Stimulated activated CD8-positive, alpha-beta memory T cell treated with anti-CD3 and anti-CD28 coated beads, Interleukin-4, amount 100 ng/mL, for 4 hours (primary cell): ENCODE measurements around the gene ACP4.
"Not testable (repeated sequence)": the region's sequence is repeated elsewhere in the genome, so short reads cannot be mapped to it uniquely, and the experiment has no call there.

ENCODE experiments used
- DNase-seq, 2 donors: peaks; one replicate each; pipeline ENCODE4 v3.0.0-alpha.2; 2020; ENCODE audit warnings: low read depth in 2 of 2, low spot score in 1 of 2

ACP4 gene, protein sequence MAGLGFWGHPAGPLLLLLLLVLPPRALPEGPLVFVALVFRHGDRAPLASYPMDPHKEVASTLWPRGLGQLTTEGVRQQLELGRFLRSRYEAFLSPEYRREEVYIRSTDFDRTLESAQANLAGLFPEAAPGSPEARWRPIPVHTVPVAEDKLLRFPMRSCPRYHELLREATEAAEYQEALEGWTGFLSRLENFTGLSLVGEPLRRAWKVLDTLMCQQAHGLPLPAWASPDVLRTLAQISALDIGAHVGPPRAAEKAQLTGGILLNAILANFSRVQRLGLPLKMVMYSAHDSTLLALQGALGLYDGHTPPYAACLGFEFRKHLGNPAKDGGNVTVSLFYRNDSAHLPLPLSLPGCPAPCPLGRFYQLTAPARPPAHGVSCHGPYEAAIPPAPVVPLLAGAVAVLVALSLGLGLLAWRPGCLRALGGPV

DNA sequence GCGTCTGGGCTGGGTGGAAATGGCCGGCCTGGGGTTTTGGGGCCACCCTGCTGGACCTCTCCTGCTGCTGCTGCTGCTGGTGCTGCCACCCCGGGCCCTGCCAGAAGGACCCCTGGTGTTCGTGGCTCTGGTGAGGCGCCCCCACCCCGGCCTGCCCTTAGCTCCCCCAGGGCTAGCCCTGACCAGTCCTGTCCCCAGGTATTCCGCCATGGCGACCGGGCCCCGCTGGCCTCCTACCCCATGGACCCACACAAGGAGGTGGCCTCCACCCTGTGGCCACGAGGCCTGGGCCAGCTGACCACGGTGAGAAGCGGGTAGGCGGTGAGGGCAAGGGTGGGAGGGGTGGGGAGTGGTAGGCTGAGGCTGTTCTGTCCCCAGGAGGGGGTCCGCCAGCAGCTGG, at the start of gene ACP4:
ACP4 (plus strand) TSS at position 20 of the 400 bp plus-strand sequence; CDS start at position 20, 0 bp downstream.
- no peak for DNase-seq

DNA sequence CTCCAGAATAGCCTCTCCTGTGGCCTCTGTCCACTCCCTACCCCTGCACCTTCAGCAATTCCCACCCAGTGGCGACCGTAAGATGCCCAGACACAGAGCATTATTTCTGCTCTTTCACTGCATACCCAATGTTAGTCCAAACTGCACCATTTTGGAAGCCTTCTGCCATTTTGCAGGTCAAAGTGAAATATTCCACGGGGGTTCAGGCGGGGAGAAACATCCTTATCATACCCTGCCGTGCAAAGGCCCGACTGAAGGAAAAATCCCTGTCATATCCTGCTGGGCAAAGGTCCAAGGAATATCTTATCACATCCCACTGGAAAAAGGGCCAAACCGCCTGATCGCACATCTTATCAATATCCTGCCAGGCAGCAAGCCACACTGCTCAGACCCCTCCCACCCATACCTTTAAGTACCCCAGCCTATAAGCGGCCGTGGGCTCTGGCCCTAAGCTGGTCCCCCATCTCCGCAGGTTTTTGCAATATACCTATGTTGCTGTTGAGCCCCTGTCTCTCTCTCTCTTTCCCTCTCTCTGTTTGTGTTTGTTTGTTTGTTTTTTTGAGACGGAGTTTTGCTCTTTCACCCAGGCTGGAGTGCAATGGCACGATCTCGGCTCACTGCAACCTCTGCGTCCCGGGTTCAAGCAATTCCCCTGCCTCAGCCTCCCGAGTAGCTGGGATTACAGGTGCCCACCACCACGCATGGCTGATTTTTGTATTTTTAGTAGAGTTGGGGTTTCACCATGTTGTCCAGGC, 48.9 kb upstream of the ACP4 start:
- no peak for DNase-seq

DNA sequence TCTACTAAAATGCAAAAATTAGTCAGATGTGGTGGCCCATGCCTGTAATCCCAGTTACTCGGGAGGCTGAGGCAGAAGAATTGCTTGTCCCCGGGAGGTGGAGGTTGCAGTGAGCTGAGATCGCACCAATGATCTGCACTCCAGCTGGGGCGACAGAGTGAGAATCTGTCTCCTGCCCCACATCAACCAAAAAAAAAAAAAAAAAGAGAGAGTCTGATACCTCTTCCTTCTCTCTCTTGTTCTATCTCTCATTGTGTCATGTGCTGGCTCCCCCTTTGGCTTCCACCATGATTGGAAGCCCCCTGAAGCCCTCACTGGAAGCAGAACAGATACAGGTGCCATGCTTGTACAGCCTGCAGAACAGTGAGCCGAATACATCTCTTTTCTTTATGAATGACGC, 46.7 kb upstream of the ACP4 start:
- no peak for DNase-seq

DNA sequence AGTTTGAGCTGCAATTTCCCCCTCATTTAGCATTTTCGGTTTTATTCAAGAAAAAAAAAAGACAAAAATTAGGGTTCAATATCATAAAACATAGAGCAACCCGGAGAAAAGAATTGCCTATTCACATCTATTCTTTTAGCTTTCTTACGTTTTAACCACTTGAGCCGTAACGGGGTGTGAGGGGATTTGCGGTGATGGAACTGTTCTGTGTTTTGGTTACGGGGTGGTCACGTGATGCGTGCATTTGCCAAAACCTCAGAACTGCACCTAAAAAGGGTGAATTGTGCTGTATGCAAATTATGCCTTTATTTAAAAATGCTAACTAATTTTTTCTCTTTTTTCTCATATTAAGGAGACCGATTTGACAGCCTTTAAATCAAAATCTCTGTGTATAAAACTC, 45.0 kb upstream of the ACP4 start:
- no peak for DNase-seq

DNA sequence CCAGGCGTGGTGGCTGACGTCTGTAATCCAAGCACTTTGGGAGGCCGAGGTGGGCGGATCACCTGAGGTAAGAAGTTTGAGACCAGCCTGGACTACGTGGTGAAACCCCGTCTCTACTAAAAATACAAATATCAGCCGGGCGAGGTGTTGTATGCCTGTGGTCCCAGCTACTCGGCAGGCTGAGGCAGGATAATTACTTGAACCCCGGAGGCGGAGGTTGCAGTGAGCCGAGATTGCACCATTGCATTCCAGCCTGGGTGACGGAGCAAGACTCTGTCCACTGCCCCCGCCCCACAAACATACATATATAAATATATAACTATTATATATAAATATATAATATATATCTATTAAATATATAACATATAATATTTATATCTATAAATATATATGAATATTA, 43.1 kb upstream of the ACP4 start:
- not testable (repeated sequence) for DNase-seq

DNA sequence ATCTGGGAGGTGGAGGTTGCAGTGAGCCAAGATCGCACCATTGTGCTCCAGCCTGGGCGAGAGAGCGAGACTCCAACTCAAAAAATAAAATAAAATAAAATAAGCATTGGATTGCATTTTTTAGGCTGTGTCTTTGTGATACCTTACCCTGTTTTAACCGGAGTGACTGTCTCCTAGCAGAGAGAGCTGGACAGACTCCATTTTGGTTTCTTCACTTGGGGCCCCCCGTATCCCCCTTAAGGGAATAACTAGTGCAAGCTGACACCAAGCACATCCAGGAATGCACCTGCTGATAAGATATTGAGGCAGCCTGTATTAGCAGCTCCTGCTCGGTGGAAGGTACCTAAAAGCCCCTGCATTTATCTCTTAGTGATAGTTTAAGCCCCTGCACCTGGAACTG, 40.7 kb upstream of the ACP4 start:
- no peak for DNase-seq

DNA sequence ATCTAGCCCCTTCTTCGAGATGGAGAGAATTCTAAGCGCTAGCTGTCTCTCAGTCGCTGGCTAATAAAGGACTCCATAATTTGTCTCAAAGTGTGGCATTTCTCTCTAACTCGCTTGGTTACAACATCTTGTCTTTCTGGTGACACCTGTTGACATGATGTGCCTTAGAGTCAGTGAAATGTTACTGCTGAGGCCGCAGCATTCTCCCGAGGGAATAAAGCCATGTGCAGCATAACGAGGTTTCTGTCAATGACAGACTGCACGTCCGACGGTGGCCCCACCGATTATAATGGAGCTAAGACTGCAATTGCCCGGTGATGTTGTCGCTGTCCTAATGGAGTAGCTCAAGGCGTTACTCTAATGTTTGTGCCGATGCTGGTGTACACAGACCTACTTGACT, 40.2 kb upstream of the ACP4 start:
- no peak for DNase-seq

DNA sequence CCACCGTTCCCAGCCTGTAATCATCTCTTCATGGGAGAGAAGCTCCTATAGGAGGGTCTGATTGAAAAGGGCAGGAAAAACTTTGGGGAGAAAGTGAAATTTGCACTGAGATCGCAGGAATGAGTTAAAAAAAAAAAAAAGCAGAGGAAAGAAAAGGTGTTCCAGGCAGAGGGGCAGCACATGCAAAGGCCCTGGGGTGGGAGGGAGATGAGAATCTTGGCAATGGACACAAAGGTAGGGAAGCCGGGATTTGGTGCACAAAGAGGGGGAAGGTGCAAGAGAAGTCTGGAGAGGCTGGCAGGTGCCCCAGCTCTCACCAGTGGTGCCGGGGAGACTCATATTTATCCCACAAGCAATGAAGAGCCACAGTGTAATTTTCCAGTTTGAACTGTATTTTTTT, 36.3 kb upstream of the ACP4 start:
- DNase-seq: no peak

DNA sequence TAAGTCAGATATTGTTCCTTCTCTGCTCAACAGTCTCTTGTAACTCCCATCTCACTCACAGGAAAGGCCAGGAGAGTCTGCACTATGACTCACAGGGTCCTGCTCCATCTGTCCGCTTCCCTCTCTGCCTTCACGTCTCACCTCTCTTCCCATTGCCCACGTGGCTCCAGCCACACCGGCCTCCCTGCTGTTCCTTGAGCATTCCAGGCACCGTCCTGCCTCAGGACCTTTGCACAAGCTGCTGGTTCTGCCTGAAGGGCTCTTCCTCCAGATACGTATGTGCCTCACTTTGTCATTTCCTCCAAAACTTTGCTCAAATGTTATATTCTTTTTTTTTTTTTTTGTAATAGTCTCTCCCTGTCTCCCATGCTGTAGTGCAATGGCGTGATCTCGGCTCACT, 34.0 kb upstream of the ACP4 start:
- not testable (repeated sequence) for DNase-seq

DNA sequence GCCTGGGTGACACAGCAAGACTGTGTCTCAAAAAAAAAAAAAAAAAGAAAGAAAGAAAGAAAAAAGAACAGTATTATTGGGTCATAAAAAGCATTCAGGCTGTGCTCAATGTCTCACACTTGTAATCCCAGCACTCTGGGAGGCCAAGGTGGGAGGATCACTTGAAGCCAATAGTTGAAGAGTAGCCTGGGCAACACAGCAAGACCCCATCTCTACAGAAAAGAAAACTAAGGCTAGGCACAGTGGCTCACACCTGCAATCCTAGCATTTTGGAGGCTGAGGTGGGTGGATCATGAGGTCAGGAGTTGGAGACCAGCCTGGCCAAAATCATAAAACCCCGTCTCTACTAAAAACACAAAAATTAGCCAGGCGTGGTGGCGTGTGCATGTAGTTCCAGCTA, 32.6 kb upstream of the ACP4 start:
- not testable (repeated sequence) for DNase-seq

DNA sequence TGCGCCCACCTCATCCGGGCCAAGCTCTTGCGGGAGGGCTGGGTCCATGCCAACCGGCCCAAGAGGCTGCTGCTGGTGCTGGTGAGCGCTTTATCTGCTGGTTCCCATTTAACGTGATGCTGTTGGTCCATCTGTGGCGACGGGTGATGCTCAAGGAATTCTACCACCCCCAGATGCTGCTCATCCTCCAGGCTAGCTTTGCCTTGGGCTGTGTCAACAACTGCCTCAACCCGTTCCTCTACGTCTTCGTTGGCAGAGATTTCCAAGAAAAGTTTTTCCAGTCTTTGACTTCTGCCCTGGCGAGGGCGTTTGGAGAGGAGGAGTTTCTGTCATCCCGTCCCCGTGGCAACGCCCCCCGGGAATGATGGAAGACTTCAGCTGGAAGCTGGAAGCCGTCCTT, 31.1 kb upstream of the ACP4 start:
- DNase-seq: not testable (repeated sequence)

DNA sequence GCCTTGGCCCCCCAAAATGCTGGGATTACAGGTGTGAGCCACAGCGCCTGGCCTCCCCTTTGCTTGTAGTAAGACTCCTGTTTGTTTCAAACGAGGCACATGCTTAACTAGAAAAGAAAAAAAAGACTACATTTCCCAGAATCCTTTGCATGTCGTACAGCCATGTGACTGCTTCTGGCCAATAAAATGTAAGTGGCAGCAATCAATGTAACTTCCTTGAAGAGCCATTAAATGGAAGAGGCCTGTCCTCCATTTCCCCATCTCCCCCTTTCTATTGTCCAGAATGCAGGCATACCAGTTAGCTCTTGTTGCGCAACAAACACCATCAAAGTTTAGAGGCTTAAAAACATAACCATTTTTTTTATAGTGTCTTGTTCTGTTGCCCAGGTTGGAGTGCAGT, 30.3 kb upstream of the ACP4 start:
- no peak for DNase-seq

DNA sequence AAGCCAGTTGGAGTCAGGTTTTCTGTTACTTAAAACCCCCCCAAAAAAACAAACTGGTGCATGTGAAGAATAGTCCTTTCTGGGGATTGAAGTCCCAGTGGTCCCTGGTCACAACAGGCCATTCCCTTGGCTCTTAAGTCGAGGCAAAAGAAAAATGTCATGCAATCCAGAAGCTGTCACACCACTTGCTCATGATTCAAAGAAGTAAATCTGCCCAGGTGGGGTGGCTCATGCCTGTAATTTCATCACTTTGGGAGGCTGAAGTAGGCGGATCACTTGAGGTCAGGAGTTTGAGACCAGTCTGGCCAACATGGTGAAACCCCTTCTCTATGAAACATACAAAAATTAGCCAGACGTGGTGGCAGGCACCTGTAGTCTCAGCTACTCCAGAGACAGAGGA, 28.7 kb upstream of the ACP4 start:
- DNase-seq: not testable (repeated sequence)

DNA sequence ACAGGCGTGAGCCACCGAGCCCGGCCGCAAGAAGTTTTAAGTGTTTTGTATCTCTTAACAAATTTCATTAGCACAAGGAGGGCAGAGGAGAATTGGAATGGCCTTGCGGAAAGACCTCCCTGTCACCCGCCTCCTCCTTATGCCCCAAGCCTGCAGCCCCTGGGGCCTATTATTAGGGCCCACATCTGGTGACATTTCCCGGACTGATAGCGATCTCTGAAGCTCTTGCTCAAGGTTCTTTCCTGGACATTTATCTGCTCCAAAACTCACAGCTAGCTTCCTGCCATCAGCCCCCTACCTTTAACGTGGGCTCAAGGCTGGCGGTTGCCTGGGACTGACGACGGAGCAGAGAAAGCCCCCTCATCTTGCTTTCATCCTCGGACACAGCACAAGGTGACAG, 26.7 kb upstream of the ACP4 start:
- not testable (repeated sequence) for DNase-seq

DNA sequence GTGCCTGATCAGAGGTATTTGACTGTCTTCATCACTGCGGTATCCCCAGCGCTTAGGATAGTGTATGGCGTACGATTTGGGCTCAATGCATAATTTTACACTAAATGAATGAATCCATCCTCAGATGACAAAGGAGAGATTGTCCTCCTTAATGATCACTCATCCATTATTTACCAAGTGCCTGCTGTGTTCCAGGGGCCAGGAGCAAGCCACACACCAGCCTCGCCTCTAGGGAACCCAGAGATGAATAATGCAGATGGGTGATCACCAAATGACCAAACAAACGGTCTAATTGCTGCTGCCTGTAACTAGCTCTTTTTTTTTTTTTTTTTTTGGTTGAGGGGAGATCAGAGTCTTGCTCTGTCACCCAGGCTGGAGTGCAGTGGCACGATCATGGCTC, 25.8 kb upstream of the ACP4 start:
- no peak for DNase-seq

DNA sequence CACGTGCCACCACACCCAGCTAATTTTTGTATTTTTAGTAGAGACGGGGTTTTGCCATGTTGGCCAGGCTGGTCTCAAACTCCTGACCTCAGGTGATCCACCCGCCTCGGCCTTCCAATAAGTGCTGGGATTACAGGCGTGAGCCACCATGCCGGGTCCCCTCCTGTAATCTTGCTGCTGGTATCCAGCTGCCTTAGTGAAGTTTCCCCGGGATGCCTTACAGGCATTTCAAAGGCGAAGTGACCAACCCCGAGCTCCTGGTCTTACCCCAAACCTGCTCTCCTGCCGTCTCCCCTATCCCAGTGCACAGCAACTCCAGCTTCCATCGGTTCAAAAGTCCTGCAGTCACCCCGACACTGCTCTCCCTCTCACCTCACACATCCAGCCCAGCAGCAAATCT, 23.5 kb upstream of the ACP4 start:
- DNase-seq: not testable (repeated sequence)

DNA sequence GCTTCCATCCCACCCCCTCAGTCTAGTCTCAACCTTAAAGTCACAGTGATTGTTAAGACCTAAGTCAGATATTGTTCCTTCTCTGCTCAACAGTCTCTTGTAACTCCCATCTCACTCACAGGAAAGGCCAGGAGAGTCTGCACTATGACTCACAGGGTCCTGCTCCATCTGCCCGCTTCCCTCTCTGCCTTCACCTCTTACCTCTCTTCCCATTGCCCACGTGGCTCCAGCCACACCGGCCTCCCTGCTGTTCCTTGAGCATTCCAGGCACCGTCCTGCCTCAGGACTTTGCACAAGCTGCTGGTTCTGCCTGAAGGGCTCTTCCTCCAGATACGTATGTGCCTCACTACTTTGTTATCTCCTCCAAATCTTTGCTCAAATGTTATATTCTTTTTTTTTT, 23.0 kb upstream of the ACP4 start:
- not testable (repeated sequence) for DNase-seq

DNA sequence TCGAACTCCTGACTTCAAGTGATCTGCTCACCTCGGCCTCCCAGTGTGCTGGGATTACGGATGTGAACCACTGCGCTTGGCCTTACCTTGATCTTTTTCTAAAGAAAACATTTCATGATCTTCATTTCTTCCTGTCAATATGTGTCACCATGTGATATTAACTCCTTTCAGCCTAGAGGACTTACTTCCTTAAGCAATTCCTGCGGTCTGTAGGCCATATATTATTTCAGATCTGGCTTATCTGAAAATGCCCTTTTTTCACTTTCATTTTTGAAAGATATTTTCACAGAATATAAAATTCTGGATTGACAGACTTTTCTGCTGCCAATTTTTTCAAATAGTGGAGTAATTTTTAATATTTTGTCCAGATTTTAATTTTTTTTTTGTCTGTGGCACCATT, 21.9 kb upstream of the ACP4 start:
- no peak for DNase-seq

DNA sequence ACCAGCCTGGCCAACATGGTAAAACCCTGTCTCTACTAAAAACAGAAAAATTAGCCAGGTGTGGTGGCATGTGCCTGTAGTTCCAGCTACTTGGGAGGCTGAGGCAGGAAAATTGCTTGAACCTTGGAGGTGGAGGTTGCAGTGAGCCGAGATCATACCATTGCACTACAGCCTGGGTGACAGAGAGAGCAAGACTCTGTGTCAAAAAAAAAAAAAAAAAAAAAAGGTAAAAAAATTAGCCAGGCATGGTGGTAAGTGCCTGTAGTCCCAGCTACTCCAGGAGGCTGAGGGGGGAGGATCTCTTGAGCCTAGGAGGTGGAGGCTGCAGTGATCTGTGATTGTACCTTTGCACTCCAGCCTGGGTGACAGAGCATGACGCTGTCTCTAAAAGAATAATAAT, 20.1 kb upstream of the ACP4 start, which contains the start of gene GPR32:
GPR32 (plus strand) TSS at position 301 of the 400 bp plus-strand sequence. CDS start 137 bp downstream, outside the sequence.
- not testable (repeated sequence) for DNase-seq

DNA sequence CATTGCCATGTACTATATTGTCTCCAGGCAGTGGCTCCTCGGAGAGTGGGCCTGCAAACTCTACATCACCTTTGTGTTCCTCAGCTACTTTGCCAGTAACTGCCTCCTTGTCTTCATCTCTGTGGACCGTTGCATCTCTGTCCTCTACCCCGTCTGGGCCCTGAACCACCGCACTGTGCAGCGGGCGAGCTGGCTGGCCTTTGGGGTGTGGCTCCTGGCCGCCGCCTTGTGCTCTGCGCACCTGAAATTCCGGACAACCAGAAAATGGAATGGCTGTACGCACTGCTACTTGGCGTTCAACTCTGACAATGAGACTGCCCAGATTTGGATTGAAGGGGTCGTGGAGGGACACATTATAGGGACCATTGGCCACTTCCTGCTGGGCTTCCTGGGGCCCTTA, 19.3 kb upstream of the ACP4 start:
- DNase-seq: no peak

DNA sequence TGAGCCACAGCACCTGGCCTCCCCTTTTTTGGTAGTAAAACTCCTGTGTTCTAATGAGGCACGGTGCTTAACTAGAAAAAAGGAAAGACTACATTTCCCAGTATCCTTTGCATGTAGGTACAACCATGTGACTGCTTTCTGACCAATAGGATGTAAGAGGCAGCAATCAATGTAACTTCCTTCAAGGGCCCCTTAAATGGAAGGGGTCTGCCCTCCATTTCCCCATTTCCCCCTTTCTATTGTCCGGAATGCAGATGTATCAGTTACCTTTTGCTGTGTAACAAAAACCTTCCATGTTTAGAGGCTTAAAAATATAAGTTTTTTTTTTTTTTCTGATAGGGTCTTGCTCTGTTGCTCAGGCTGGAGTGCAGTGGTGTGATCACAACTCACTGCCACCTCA, 17.7 kb upstream of the ACP4 start:
- no peak for DNase-seq

DNA sequence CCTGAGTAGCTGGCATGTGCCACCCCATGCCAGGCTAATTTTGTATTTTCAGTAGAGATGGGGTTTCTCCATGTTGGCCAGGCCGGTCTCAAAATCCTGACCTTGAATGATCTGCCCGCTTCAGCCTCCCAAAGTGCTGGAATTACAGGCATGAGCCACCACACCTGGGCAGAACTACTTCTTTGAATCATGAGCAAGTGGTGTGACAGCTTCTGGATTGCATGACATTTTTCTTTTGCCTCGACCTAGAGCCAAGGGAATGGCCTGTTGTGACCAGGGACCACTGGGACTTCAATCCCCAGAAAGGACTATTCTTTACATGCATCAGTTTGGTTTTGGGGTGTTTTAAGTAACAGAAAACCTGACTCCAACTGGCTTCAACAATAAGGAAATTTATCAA, 17.3 kb upstream of the ACP4 start:
- DNase-seq: not testable (repeated sequence)
